ENCODE results near the gene SIPA1L3. TPM values are rescaled to one million over a fixed set of nuclear protein-coding genes. Genes with fewer than 3 reads are reported as not detected.

The SIPA1L3 gene
- polyA plus RNA-seq, 1 donor from 2014 or later, result 2.8 TPM

GRCh38 chr19:38022791-38023670, 116.0 kb downstream of the SIPA1L3 start (continued):
- TF ChIP-seq TAF1 (IDR thresholded peaks at IDR 0.05; ENCODE audit: low read depth) (no peak), POLR2AphosphoS5 (IDR thresholded peaks at IDR 0.05) (no peak)

GRCh38 chr19:38023671-38024541, 116.9 kb downstream of the SIPA1L3 start:
- Histone ChIP-seq H2AFZ (ENCODE audit: low read depth, low read length) (no peak overlapping the region), H4K20me1 (ENCODE audit: insufficient read depth) (no peaks in the 10 kb centered on the region), H3K9me2 (ENCODE audit: insufficient read depth, low read length) (no peaks in the 10 kb centered on the region), H3K27me3 (ENCODE audit: insufficient read depth, low read depth, low read length) (no peaks in the 10 kb centered on the region), H3K4me3 (ENCODE audit: low read length) (no peak overlapping the region), H3K36me3 (ENCODE audit: insufficient read depth, low read length) (no peaks in the 10 kb centered on the region), H3K4me2 (ENCODE audit: low read length) (no peak overlapping the region), H3K79me2 (replicated peaks; ENCODE audit: insufficient read depth, low read length) (no peaks in the 10 kb centered on the region), H3K9ac (ENCODE audit: low read length) (no peak overlapping the region), H3F3A (ENCODE audit: insufficient read depth, low read length, poor library complexity, severe bottlenecking) (no peaks in the 10 kb centered on the region), H3K27ac (ENCODE audit: low read length) (no peak overlapping the region), H3K9me3 (ENCODE audit: low read length) (no peaks in the 10 kb centered on the region)
- no peak for TF ChIP-seq CTCF (IDR thresholded peaks at IDR 0.05; ENCODE audit: poor library complexity, severe bottlenecking)
- TF ChIP-seq POLR2AphosphoS5 (IDR thresholded peaks at IDR 0.05), result no peak

GRCh38 chr19:38024992-38025908, 118.2 kb downstream of the SIPA1L3 start:
- H3K27ac ChIP-seq (ENCODE audit: low read length), result no peak overlapping the region
- no peaks in the 10 kb centered on the region for H3K27me3 ChIP-seq (ENCODE audit: insufficient read depth, low read depth, low read length)
- no peak overlapping the region for H3K9ac ChIP-seq (ENCODE audit: low read length)
- no peaks in the 10 kb centered on the region for H3K9me2 ChIP-seq (ENCODE audit: insufficient read depth, low read length)
- no peak for TF ChIP-seq MXI1 (conservative IDR thresholded peaks at IDR 0.05; ENCODE audit: poor library complexity, severe bottlenecking)
- no peak for TF ChIP-seq REST (IDR thresholded peaks at IDR 0.05; ENCODE audit: borderline replicate concordance)
- TF ChIP-seq CTCF (IDR thresholded peaks at IDR 0.05; ENCODE audit: poor library complexity, severe bottlenecking), result no peak
- no peak for TF ChIP-seq TAF1 (IDR thresholded peaks at IDR 0.05; ENCODE audit: low read depth)
- no peak for TF ChIP-seq RAD21 (conservative IDR thresholded peaks at IDR 0.05)
- TF ChIP-seq EZH2 (IDR thresholded peaks at IDR 0.05; ENCODE audit: borderline replicate concordance, insufficient read depth, low read length, poor library complexity, severe bottlenecking), result no peak
- no peak for TF ChIP-seq EP300 (conservative IDR thresholded peaks at IDR 0.05; ENCODE audit: poor library complexity, severe bottlenecking)
- TF ChIP-seq POLR2AphosphoS5 (IDR thresholded peaks at IDR 0.05), result no peak
- TF ChIP-seq SMC3 (conservative IDR thresholded peaks at IDR 0.05; ENCODE audit: poor library complexity), result no peak
- no peaks in the 10 kb centered on the region for H3K9me3 ChIP-seq (ENCODE audit: low read length)
- H3K4me2 ChIP-seq (ENCODE audit: low read length), result no peak overlapping the region
- no peak overlapping the region for H3K4me3 ChIP-seq (ENCODE audit: low read length)
- no peak overlapping the region for H2AFZ ChIP-seq (ENCODE audit: low read depth, low read length)
- no peaks in the 10 kb centered on the region for H3K36me3 ChIP-seq (ENCODE audit: insufficient read depth, low read length)
- H4K20me1 ChIP-seq (ENCODE audit: insufficient read depth), result no peaks in the 10 kb centered on the region
- no peaks in the 10 kb centered on the region for H3F3A ChIP-seq (ENCODE audit: insufficient read depth, low read length, poor library complexity, severe bottlenecking)
- H3K79me2 ChIP-seq (replicated peaks; ENCODE audit: insufficient read depth, low read length), result no peaks in the 10 kb centered on the region

Data from neural cell (in vitro differentiated cells).